ENCODE measurements around the gene CASP1. TPM values are rescaled to one million over a fixed set of nuclear protein-coding genes. Genes with fewer than 3 reads are reported as not detected.

CASP1 gene
- total RNA-seq, 2 experiments from 2014 or later = 101 to 106 TPM

DNA sequence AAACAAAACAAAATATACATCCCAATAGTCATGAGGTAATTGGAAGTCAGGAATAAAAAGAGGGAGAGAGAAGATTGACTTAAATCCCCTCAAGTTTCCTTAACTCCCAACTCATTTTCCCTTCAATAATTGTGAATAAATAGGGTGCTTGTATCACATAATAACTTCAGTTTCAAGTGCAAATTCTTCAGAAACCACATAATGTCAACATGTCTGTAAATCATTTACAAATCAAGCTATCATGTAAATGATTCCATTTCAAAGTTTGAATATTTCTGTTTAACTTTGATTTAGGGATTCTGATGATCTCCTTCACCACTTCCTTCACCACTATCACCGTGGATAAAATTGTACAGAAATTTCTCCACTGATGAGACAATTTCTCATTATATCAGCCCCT lies 35.2 kb downstream of the CASP1 start:
- H3K4me1 Mint-ChIP-seq = peaks cover 13% of the 10 kb centered on the region
- peaks cover 3% of the 10 kb centered on the region for H3K9me3 Mint-ChIP-seq
- no peak overlapping the region for H3K27ac Mint-ChIP-seq
- ChIA-PET POLR2A (no interaction called here), CTCF (no interaction called here)
- no peak overlapping the region for H3K4me3 Mint-ChIP-seq
- no peaks in the 10 kb centered on the region for H3K27me3 Mint-ChIP-seq
- DNase-seq = no peak
- H3K36me3 Mint-ChIP-seq (ENCODE audit: low read depth) = no peaks in the 10 kb centered on the region

DNA sequence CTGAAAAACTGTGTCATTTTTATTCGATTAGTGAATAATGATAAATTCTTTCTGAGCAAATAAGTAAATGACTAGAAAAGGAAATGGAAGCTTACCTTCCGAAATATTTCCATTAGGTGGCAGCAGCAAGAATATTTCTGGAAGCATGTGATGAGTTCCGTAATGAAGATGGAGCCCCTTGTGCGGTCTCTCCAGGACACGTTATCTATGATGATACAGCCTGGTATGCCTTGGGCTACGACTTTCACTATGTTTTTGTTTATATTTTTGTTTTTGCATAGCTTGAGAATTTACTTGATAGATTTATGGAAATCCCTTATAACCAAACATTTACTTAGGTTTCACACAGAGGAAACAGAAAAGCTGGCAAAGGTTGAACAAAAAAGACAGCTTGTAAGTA lies 37.7 kb downstream of the CASP1 start:
- Mint-ChIP-seq H3K9me3 (peaks cover 9% of the 10 kb centered on the region), H3K4me1 (peaks cover 21% of the 10 kb centered on the region), H3K4me3 (no peak overlapping the region), H3K36me3 (ENCODE audit: low read depth) (no peaks in the 10 kb centered on the region), H3K27me3 (no peaks in the 10 kb centered on the region), H3K27ac (no peak overlapping the region)
- no peak for DNase-seq
- POLR2A ChIA-PET = no interaction called here
- CTCF ChIA-PET = no interaction called here

DNA sequence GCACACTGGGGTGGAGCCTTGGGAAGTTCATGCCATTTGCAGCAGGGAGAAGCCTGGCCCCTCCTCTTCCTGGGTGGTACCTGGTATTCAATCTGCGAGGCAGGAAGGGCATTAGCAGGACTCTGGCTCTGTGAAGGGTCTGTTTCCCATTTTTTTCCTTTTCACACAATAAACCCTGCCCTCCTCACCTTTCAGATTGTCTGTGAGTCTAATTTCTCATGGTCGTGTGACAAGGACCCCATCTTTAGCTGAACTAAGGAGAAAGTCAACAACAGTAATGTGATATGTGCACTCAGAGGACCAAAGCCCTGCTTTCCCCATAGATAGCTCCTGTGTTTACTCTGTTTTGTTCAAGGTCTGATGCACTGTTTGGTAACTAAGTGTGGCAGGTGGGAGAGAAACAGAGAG lies 39.9 kb downstream of the CASP1 start:
- ChIA-PET CTCF (no interaction called here), POLR2A (no interaction called here)
- Mint-ChIP-seq H3K9me3 (peaks cover 9% of the 10 kb centered on the region), H3K4me1 (peaks cover 12% of the 10 kb centered on the region), H3K27ac (no peak overlapping the region), H3K4me3 (no peak overlapping the region), H3K36me3 (ENCODE audit: low read depth) (no peaks in the 10 kb centered on the region), H3K27me3 (peaks cover 2% of the 10 kb centered on the region)
- no peak for DNase-seq

DNA sequence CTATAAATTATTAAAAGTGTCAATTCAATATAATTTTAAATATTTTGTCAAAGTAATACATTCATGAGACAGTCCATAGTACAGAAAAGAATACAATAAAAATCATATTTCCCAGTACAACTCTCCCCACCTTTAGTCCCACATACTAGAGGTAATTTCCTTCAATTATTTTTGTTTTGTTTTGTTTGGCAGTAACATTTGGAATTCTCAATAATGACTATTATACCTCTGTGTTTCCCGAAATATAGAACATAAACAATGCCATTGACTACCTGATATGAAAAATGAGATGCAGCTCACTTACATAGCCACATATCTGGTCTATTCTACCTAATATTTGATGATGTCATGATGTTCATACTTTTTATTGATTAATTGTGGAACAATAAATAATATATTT lies 42.2 kb downstream of the CASP1 start:
- Mint-ChIP-seq H3K36me3 (ENCODE audit: low read depth) (no peaks in the 10 kb centered on the region), H3K4me3 (no peak overlapping the region), H3K27ac (no peak overlapping the region), H3K9me3 (peaks cover 12% of the 10 kb centered on the region), H3K27me3 (peaks cover 6% of the 10 kb centered on the region), H3K4me1 (peaks cover 12% of the 10 kb centered on the region)
- ChIA-PET CTCF (no interaction called here), POLR2A (no interaction called here)
- no peak for DNase-seq

DNA sequence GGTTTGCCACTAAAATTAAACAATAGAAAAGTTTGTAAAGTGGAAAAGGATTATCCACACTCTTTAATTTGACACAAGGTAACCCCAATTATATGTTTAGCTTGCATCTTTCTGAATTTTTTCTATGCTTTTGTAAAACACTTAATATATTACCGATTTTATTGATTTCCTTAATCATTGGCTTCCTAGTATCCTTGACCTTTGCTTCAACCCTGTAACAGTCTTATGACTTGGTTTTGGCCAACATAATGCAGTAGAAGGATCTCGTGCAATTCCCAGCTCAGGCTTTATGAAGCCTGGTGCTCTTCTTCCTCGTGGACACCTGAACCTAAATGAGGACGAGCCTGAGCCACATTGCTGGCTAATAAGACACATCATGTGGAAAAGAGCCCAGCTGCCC lies 43.0 kb downstream of the CASP1 start:
- Mint-ChIP-seq H3K9me3 (peaks cover 12% of the 10 kb centered on the region), H3K27me3 (peaks cover 6% of the 10 kb centered on the region), H3K27ac (no peak overlapping the region), H3K36me3 (ENCODE audit: low read depth) (no peaks in the 10 kb centered on the region), H3K4me1 (peaks cover 12% of the 10 kb centered on the region), H3K4me3 (no peak overlapping the region)
- ChIA-PET POLR2A (interaction anchor here (0.6 kb wide), 1 partner anchor 464 kb away, joined by 3 read pairs; no protein-coding TSS in a partner anchor), CTCF (no interaction called here)
- DNase-seq = no peak

DNA sequence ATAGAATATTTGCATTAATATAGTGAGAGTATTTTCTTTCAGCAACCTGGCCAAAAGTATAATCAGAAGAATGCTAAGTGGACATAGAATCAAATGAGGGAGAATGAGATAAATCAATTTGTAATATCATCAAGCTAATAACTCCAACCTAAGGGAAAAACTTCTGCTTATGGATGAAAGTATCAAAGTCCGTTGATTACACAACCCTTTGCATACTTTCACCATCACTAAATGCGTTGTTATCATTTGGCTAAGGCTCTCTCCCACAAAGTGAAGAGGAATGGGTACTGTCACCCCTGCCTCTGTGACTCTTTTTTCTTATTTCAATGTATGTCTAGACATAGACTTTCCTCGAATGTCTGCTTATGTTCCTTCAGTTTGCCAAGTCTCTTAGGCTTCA lies 50.1 kb downstream of the CASP1 start:
- H3K4me1 Mint-ChIP-seq = no peaks in the 10 kb centered on the region
- no peaks in the 10 kb centered on the region for H3K36me3 Mint-ChIP-seq (ENCODE audit: low read depth)
- H3K4me3 Mint-ChIP-seq = no peak overlapping the region
- no peak overlapping the region for H3K27ac Mint-ChIP-seq
- ChIA-PET CTCF (no interaction called here), POLR2A (no interaction called here)
- peaks cover 4% of the 10 kb centered on the region for H3K27me3 Mint-ChIP-seq
- peaks cover 7% of the 10 kb centered on the region for H3K9me3 Mint-ChIP-seq
- DNase-seq = no peak

DNA sequence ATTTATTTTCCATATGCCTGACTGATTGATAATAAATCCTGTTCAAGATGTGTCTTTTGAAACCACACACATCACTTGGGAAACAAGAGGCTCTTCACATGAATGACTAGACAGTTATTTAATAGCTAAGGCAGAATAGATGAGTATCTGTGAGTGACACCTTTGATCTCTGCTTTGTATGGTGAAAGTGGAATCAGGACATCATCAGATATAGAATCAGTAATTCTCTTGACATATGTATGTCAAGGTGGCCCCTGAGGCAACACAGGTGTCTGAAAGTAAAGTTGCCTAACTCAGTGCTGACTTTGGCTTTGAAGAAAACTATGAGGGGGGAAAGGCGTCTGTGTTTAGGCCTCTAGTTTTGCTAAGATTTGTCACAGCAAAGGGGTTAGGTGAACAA lies 55.1 kb downstream of the CASP1 start:
- Mint-ChIP-seq H3K4me1 (peaks cover 2% of the 10 kb centered on the region), H3K27me3 (no peaks in the 10 kb centered on the region), H3K4me3 (no peak overlapping the region), H3K27ac (no peak overlapping the region), H3K36me3 (ENCODE audit: low read depth) (no peaks in the 10 kb centered on the region), H3K9me3 (peaks cover 9% of the 10 kb centered on the region)
- no peak for DNase-seq
- ChIA-PET POLR2A (no interaction called here), CTCF (no interaction called here)

Other genes starting within 250 kb of the CASP1 start
- not detected for gene CASP12, start 136.7 kb downstream of the CASP1 start, total RNA-seq
- gene CASP4, start 66.6 kb downstream of the CASP1 start, total RNA-seq = 100 to 1,000 TPM; 114 to 135 TPM
- not detected for gene CASP5, start 12.0 kb downstream of the CASP1 start, total RNA-seq
- 10 to 100 TPM; 92.5 to 98.8 TPM for gene CARD16, start 10.2 kb upstream of the CASP1 start, total RNA-seq
- gene CARD18, start 104.6 kb upstream of the CASP1 start, total RNA-seq = not detected